Heart left ventricle (tissue), 13 donors: ENCODE measurements around the gene IDNK.

Experiments
- CTCF ChIP-seq, 12 donors: fragments of 200-600 bp; sonication (generic) in 4 of 12; IDR thresholded peaks; one replicate each; pipeline versions ENCODE4 v1.5.0 to v1.8.0; 2018 to 2022; ENCODE audit warnings: antibody characterized with exemption in 12 of 12, mild to moderate bottlenecking in 5 of 12
- POLR2A ChIP-seq, 2 donors: fragments of 450-650 bp; IDR thresholded peaks; one replicate each; pipeline ENCODE4 v1.6.1; 2017; ENCODE audit warnings: antibody characterized with exemption in 2 of 2, mild to moderate bottlenecking in 2 of 2, moderate library complexity in 2 of 2
- donor health status: ischemic (EF 13 %, LVEDD 7.1; RV severe dilation, severe dysfunction).
- donor health status: DM: no; HTN: yes; CAD: no.
- donor health status: DM: no; HTN: no; CAD: no.
- donor health status: ischemic (EF 25% LVEDD 6.9; RV normal size, moderate dysfunction).
- donor health status: ischemic (EF 25% LVEDD 5.7; RV mildly dilated, moderate dysfunction).
- donor health status: ischemic (EF 35%, LVEDD 5.7; RV mildly dilated, moderate dysfunction).
- donor health status: nonischemic (EF 11% LVEDD 7.7; RV severe dilation, severe dysfunction).
- donor health status: DM: yes; HTN: yes; CAD: no.
- donor health status: PGD.
- donor health status: ischemic (EF 29% LVEDD 5.4; RV normal size, mild dysfunction).
- donor health status: nonischemic (EF 23%, LVEDD 6.1; RV moderate dilation, normal function).

- TF ChIP-seq CTCF (IDR thresholded peaks at IDR 0.05) (no peak), POLR2A (IDR thresholded peaks at IDR 0.05) (no peak)
Measured at GRCh38 chr9:83688921-83689320, 66.0 kb downstream of the IDNK start.
